Midbrain (tissue), 1 donor: ENCODE data around the gene CFAP410.
"Not testable (repeated sequence)": the region's sequence is repeated elsewhere in the genome, so short reads cannot be mapped to it uniquely, and the experiment has no call there.

Source experiments
- DNase-seq: peaks from one replicate; lab custom pipeline; 2025; lab: John Stamatoyannopoulos, UW

Gene CFAP410

DNA sequence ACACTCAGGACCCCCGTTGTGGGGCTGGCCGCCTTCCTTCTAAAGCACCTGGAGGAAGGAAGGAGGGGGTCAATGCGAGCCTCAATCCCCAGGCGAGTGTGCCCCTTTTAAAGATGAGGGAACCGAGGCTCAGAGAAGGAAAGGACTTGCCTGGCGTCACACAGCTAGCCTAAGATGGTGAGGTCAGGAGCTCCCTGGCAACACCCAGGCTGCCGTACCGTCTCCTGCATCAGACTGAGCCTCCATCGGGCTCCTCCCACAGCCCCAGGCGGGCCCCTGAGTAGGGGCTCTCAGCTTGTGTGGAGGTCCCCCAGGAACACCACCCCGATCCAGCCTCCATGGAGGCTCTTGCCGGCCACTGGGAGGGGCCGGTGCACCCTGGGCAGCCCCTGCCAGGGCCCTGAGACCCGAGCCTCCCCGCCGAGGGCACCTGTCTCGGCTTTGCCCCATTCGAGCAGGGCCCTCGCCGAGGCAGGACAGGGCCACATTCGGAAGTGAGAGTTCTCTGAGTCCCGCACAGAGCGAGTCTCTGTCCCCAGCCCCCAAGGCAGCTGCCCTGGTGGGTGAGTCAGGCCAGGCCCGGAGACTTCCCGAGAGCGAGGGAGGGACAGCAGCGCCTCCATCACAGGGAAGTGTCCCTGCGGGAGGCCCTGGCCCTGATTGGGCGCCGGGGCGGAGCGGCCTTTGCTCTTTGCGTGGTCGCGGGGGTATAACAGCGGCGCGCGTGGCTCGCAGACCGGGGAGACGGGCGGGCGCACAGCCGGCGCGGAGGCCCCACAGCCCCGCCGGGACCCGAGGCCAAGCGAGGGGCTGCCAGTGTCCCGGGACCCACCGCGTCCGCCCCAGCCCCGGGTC is 53.8 kb downstream of the CFAP410 start, which contains the start of gene AIRE:
Gene AIRE (plus strand): TSS at position 739 of the 855 bp plus-strand sequence. CDS start 131 bp downstream, outside the sequence.
- DNase-seq: no peak

DNA sequence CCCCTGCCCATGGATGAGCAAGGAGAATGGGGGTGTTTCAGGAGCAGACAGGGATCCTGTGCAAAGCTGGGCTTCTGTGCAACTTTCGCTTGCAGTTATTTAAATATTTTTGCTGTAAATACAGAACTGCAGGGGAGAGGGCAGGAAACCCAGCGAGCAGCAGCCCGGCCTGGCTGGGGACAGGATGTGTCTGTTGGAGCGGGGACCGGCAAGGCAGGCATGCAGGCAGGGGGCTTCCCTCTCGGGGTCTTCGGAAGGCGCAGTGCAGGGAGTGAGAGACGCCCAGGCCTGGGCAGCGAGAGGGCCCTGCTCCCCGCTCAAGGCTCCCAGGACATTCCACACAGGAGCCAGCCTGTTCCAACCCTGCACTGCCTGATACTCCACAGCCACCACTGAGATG is 55.2 kb downstream of the CFAP410 start:
- DNase-seq: no peak

GRCh38 chr21:44283211-44283785 is 55.9 kb downstream of the CFAP410 start:
- DNase-seq: not testable (repeated sequence)

GRCh38 chr21:44282370-44282769 is 56.8 kb downstream of the CFAP410 start:
- DNase-seq: no peak

- no peak for DNase-seq
Observed at GRCh38 chr21:44281801-44282200, 57.4 kb downstream of the CFAP410 start.

- DNase-seq: no peak
Observed at GRCh38 chr21:44279354-44280260, 59.6 kb downstream of the CFAP410 start.
